ENCODE results near the gene GOLGA2.

DNA sequence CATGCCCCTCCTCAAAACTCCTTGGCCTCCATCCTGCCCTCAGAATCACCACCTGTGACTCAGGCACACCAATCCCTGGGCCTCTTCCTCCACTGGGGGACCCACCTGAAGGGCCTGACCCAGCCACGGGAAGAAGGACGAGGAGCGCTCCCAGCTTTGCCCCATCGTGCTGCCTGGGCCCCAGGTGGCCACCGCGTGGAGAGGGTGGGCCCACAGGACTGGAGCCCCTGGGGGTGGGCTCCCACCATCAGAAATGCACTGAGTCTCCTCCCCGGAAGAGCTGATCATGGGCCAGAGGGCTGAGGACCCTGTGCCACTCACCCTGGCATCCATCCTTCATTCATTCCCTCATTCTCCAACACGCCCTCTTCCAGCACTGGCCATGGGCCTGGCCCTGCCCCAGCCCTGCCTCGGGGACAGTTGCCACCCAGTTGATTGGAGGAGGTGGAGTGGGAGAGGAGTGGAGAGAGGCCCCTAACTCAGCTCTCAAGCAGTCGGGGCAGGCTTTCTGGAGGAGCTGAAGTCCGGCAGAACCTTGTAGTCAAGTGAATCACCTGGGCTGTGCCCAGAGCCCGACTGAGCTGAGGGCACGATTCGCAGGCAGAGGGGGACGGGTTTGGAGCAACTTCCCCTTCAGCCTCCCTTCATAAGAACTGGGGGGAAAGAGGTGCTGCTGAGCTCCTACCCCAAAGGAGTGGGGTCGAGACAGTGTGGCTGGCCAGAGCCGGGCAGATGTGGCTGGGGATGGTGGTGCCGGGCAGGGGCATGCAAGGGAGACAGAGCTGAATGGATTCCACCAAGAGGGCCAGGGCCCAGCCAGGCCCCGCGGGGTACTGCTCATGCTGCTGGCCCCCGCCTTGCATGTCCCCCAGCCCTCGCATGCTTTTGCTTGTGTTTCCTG is 43.0 kb downstream of the GOLGA2 start:
- TF ChIP-seq, protein P1, sequence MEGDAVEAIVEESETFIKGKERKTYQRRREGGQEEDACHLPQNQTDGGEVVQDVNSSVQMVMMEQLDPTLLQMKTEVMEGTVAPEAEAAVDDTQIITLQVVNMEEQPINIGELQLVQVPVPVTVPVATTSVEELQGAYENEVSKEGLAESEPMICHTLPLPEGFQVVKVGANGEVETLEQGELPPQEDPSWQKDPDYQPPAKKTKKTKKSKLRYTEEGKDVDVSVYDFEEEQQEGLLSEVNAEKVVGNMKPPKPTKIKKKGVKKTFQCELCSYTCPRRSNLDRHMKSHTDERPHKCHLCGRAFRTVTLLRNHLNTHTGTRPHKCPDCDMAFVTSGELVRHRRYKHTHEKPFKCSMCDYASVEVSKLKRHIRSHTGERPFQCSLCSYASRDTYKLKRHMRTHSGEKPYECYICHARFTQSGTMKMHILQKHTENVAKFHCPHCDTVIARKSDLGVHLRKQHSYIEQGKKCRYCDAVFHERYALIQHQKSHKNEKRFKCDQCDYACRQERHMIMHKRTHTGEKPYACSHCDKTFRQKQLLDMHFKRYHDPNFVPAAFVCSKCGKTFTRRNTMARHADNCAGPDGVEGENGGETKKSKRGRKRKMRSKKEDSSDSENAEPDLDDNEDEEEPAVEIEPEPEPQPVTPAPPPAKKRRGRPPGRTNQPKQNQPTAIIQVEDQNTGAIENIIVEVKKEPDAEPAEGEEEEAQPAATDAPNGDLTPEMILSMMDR (conservative IDR thresholded peaks at IDR 0.05 in 1 of 2, IDR thresholded peaks at IDR 0.05 in 1 of 2; ENCODE audit: low read depth in 1 of 2, low read length in 2 of 2), result no peak
- no peak for TF ChIP-seq EZH2 (IDR thresholded peaks at IDR 0.05; ENCODE audit: low read length, missing control alignments)

Data from fibroblast of lung (primary cell).